NT2/D1 (cell line): ENCODE measurements around the gene RPL28.

Experiments used
- SUZ12 ChIP-seq: IDR thresholded peaks from 2 replicates; pipeline ENCODE4 v1.6.1; 2011; ENCODE audit not compliant: insufficient read length, insufficient read depth; ENCODE audit errors: extremely low read depth
- ZNF274 ChIP-seq: IDR thresholded peaks from 2 replicates; pipeline ENCODE4 v1.6.1; 2011; ENCODE audit warnings: mild to moderate bottlenecking, low read depth, low read length

GRCh38 chr19:55433292-55433691, 47.6 kb downstream of the RPL28 start:
- TF ChIP-seq SUZ12 (no peak), ZNF274 (no peak)
